ENCODE measurements around the gene CDH4. TPM values are rescaled to one million over a fixed set of nuclear protein-coding genes. Genes with fewer than 3 reads are reported as not detected.

CDH4 gene
- polyA plus RNA-seq, 1 donor (not counting 4 experiments of a cell fraction or from before 2014, with no cell fraction given): 2.2 TPM

DNA sequence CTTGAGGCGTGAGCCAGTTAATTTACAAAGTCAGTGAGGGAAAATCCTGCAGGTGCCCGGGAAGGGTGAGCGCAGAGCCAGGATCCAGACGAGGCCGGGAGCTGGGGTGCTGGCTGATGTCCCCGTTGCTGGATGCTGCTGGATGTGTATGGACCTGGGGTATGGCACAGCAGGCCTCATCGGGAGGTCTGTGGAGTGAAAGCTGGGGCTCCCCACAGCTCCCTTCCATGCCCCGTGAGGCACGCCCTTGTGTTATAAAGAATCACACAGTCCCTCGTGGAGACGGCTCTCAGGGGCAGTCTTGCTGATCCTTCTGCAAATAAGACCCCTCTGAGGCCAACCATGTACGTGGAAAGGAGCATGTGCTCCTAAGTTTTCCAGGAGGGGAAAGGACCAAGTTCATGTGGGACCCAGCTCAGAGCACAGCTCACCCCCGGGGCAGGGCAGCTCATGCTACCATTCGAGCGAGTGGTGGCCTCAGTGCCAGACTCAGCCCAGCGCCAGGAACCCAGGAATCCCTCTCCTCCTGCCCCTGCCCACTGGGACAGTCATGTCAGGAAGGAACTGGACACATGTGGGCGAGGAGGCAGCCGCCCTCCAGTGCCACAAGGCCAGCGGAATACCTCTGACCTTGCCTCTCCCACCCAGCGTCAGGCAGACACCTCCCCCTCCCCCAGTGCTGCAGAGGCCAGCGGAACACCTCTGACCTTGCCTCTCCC is 97.5 kb downstream of the CDH4 start:
- dilution Hi-C loops (cut with MboI; ENCODE audit: extremely low pct_ligation_motif_present, low sequenced_read_pairs): no loop called here
- H2AFZ ChIP-seq (ENCODE audit: control insufficient read depth, low read length): no peak overlapping the region

DNA sequence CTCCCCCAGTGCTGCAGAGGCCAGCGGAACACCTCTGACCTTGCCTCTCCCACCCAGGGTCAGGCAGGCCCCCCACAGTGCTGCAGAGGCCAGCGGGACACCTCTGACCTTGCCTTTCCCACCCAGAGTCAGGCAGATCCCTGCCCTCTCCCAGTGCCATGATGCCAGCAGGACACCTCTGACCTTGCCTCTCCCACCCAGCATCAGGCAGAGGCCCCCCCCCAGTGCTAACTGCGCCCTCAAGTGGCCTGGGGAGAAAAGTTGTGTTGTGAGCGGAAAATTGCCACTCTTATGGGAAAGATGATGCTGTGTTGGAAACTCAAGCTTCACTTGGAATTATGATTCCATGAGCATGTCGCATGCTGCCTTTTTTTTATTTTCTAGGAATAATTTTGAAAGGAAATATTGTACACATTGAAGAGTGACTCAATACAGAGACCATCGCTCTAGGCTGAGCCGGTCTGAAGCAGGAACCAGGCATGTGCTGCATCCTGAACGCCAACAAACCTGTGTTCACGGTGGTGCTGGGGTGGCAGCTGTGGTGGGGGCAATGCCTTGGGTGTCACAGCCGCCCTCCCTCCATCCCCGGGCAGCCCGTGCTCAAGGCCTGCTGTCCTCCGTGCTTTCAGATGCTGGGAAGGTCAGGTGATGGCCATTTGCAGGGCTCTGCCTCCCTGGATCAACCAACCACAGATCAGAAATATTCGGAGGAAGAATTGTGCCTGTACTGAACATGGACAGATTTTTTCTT is 98.6 kb downstream of the CDH4 start:
- Histone ChIP-seq H3K36me3 (ENCODE audit: control insufficient read depth in 2 of 2, extremely low read depth in 1 of 2, insufficient read depth in 2 of 2, low read length in 2 of 2) (no peaks in the 10 kb centered on the region), H3K27me3 (ENCODE audit: control insufficient read depth, extremely low read depth, insufficient read depth, low read length) (no peaks in the 10 kb centered on the region), H3K4me2 (ENCODE audit: control insufficient read depth, extremely low read depth, insufficient read depth, low read depth, low read length) (no peak overlapping the region), H3K79me2 (ENCODE audit: control insufficient read depth, insufficient read depth, low read length) (no peaks in the 10 kb centered on the region), H4K20me1 (ENCODE audit: control insufficient read depth, extremely low read depth, insufficient read depth, low read length) (peaks cover 27% of the 10 kb centered on the region), H3K9me1 (ENCODE audit: control insufficient read depth, extremely low read depth, insufficient read depth, low read length) (peaks cover 4% of the 10 kb centered on the region), H3K27ac (ENCODE audit: control insufficient read depth, insufficient read depth, low read length) (no peak overlapping the region), H3K4me3 (ENCODE audit: control insufficient read depth in 2 of 3, extremely low read depth in 1 of 3, insufficient read depth in 2 of 3, low read depth in 1 of 3, low read length in 3 of 3) (no peak overlapping the region), H3K4me1 (ENCODE audit: control insufficient read depth, extremely low read depth, insufficient read depth, low read length) (peaks cover 19% of the 10 kb centered on the region), H3K9me3 (ENCODE audit: control insufficient read depth, low read depth, low read length) (no peaks in the 10 kb centered on the region), H3K9ac (ENCODE audit: control insufficient read depth, extremely low read depth, insufficient read depth, low read length) (no peak overlapping the region), H2AFZ (ENCODE audit: control insufficient read depth, low read length) (no peak overlapping the region)
- FAIRE-seq (no peak), DNase-seq (ENCODE audit: low read depth, low spot score) (no peak)
- TF ChIP-seq EZH2 (IDR thresholded peaks at IDR 0.05; ENCODE audit: low read length): no peak
- TF ChIP-seq, protein P1, sequence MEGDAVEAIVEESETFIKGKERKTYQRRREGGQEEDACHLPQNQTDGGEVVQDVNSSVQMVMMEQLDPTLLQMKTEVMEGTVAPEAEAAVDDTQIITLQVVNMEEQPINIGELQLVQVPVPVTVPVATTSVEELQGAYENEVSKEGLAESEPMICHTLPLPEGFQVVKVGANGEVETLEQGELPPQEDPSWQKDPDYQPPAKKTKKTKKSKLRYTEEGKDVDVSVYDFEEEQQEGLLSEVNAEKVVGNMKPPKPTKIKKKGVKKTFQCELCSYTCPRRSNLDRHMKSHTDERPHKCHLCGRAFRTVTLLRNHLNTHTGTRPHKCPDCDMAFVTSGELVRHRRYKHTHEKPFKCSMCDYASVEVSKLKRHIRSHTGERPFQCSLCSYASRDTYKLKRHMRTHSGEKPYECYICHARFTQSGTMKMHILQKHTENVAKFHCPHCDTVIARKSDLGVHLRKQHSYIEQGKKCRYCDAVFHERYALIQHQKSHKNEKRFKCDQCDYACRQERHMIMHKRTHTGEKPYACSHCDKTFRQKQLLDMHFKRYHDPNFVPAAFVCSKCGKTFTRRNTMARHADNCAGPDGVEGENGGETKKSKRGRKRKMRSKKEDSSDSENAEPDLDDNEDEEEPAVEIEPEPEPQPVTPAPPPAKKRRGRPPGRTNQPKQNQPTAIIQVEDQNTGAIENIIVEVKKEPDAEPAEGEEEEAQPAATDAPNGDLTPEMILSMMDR (optimal IDR thresholded peaks at IDR 0.05 in 1 of 3, IDR thresholded peaks at IDR 0.05 in 1 of 3, conservative IDR thresholded peaks at IDR 0.05 in 1 of 3; ENCODE audit: extremely low read depth in 1 of 3, insufficient read depth in 2 of 3, low read length in 3 of 3): peak in 2 of 3 experiments; percentile 11 to 33
- dilution Hi-C loops (cut with MboI; ENCODE audit: extremely low pct_ligation_motif_present, low sequenced_read_pairs): no loop called here

More for the DNA sequence above, 97.5 kb downstream of the CDH4 start:
- H3K36me3 ChIP-seq (ENCODE audit: control insufficient read depth in 2 of 2, extremely low read depth in 1 of 2, insufficient read depth in 2 of 2, low read length in 2 of 2): no peaks in the 10 kb centered on the region
- FAIRE-seq (no peak), DNase-seq (ENCODE audit: low read depth, low spot score) (no peak)
- no peak overlapping the region for H3K4me3 ChIP-seq (ENCODE audit: control insufficient read depth in 2 of 3, extremely low read depth in 1 of 3, insufficient read depth in 2 of 3, low read depth in 1 of 3, low read length in 3 of 3)
- H3K9me1 ChIP-seq (ENCODE audit: control insufficient read depth, extremely low read depth, insufficient read depth, low read length): peaks cover 4% of the 10 kb centered on the region
- H3K9ac ChIP-seq (ENCODE audit: control insufficient read depth, extremely low read depth, insufficient read depth, low read length): no peak overlapping the region
- H3K27ac ChIP-seq (ENCODE audit: control insufficient read depth, insufficient read depth, low read length): no peak overlapping the region
- no peaks in the 10 kb centered on the region for H3K9me3 ChIP-seq (ENCODE audit: control insufficient read depth, low read depth, low read length)
- TF ChIP-seq EZH2 (IDR thresholded peaks at IDR 0.05; ENCODE audit: low read length): no peak
- TF ChIP-seq, protein P1 (optimal IDR thresholded peaks at IDR 0.05 in 1 of 3, IDR thresholded peaks at IDR 0.05 in 1 of 3, conservative IDR thresholded peaks at IDR 0.05 in 1 of 3; ENCODE audit: extremely low read depth in 1 of 3, insufficient read depth in 2 of 3, low read length in 3 of 3): no peak
- no peaks in the 10 kb centered on the region for H3K27me3 ChIP-seq (ENCODE audit: control insufficient read depth, extremely low read depth, insufficient read depth, low read length)
- H3K4me1 ChIP-seq (ENCODE audit: control insufficient read depth, extremely low read depth, insufficient read depth, low read length): peaks cover 19% of the 10 kb centered on the region
- no peaks in the 10 kb centered on the region for H3K79me2 ChIP-seq (ENCODE audit: control insufficient read depth, insufficient read depth, low read length)
- H3K4me2 ChIP-seq (ENCODE audit: control insufficient read depth, extremely low read depth, insufficient read depth, low read depth, low read length): no peak overlapping the region
- H4K20me1 ChIP-seq (ENCODE audit: control insufficient read depth, extremely low read depth, insufficient read depth, low read length): peaks cover 28% of the 10 kb centered on the region

All from keratinocyte (primary cell).